HepG2 (cell line): ENCODE results near the gene TTLL1. TPM values are rescaled to one million over a fixed set of nuclear protein-coding genes. Genes with fewer than 3 reads are reported as not detected.

Source experiments
- AGO2 ChIP-seq: fragments of 200-400 bp; formaldehyde crosslinking; optimal IDR thresholded peaks from 2 replicates; pipeline ENCODE3; 2017; ENCODE audit warnings: mild to moderate bottlenecking, low read depth, low read length, moderate library complexity
- BRD4 ChIP-seq: sonication (generic); formaldehyde crosslinking; IDR thresholded peaks from 2 replicates; pipeline ENCODE4 v1.4.0; 2020; ENCODE audit warnings: missing genetic modification reagents
- E2F2 ChIP-seq: sonication (generic); formaldehyde crosslinking; IDR thresholded peaks from 2 replicates; pipeline ENCODE4 v1.4.0; 2020; ENCODE audit warnings: missing genetic modification reagents, borderline replicate concordance
- ELF1 ChIP-seq: sonication (generic); formaldehyde crosslinking; IDR thresholded peaks from 2 replicates; pipeline ENCODE4 v1.4.0; 2020; ENCODE audit warnings: missing genetic modification reagents
- HDAC1 ChIP-seq: sonication (generic); formaldehyde crosslinking; IDR thresholded peaks from 2 replicates; pipeline ENCODE4 v1.5.1; 2020; ENCODE audit warnings: mild to moderate bottlenecking, missing genetic modification reagents
- HDAC2 ChIP-seq: sonication (generic); formaldehyde crosslinking; IDR thresholded peaks from 2 replicates; pipeline ENCODE4 v1.4.0; 2020; ENCODE audit warnings: missing genetic modification reagents
- HHEX ChIP-seq: IDR thresholded peaks from 2 replicates; pipeline ENCODE4 v1.6.1; 2016; ENCODE audit warnings: control low read depth
- ISL2 ChIP-seq: sonication (generic); formaldehyde crosslinking; IDR thresholded peaks from 2 replicates; pipeline ENCODE4 v1.5.0; 2020; ENCODE audit warnings: missing genetic modification reagents
- ISX ChIP-seq: sonication (generic); formaldehyde crosslinking; conservative IDR thresholded peaks from 2 replicates; pipeline ENCODE4 v1.5.0; 2020; ENCODE audit warnings: missing genetic modification reagents
- KMT2A ChIP-seq: sonication (generic); formaldehyde crosslinking; IDR thresholded peaks from 2 replicates; pipeline ENCODE4 v1.4.0; 2020; ENCODE audit warnings: missing genetic modification reagents
- MAF1 ChIP-seq: sonication (generic); formaldehyde crosslinking; IDR thresholded peaks from 2 replicates; pipeline ENCODE4 v1.5.0; 2020; ENCODE audit warnings: missing genetic modification reagents, borderline replicate concordance
- PHF21A ChIP-seq: sonication (generic); formaldehyde crosslinking; IDR thresholded peaks from 2 replicates; pipeline ENCODE4 v1.5.0; 2020; ENCODE audit warnings: mild to moderate bottlenecking, missing genetic modification reagents
- PHF8 ChIP-seq: sonication (generic); formaldehyde crosslinking; IDR thresholded peaks from 2 replicates; pipeline ENCODE4 v1.5.0; 2020; ENCODE audit warnings: missing genetic modification reagents
- POGK ChIP-seq: sonication (generic); formaldehyde crosslinking; conservative IDR thresholded peaks from 2 replicates; pipeline ENCODE4 v1.8.0; 2022; ENCODE audit warnings: mild to moderate bottlenecking, moderate library complexity, missing genetic modification reagents
- RFX5 ChIP-seq: IDR thresholded peaks from 2 replicates; pipeline ENCODE4 v1.6.1; 2011; ENCODE audit warnings: low read depth, low read length, improper control_type of control experiment
- SRSF9 ChIP-seq: fragments of 200-400 bp; formaldehyde crosslinking; IDR thresholded peaks from 2 replicates; pipeline ENCODE4 v1.6.1; 2018; ENCODE audit warnings: borderline replicate concordance, mild to moderate bottlenecking, low read depth, low read length; ENCODE audit not compliant: insufficient read depth, poor library complexity, severe bottlenecking
- TEAD3 ChIP-seq: optimal IDR thresholded peaks from 2 replicates; pipeline ENCODE3; 2016; ENCODE audit warnings: borderline replicate concordance
- TFDP1 ChIP-seq: IDR thresholded peaks from 2 replicates; pipeline ENCODE4 v1.6.1; 2016; ENCODE audit warnings: missing compliant biosample characterization, missing genetic modification reagents, borderline replicate concordance
- ZFP90 ChIP-seq: sonication (generic); formaldehyde crosslinking; IDR thresholded peaks from 2 replicates; pipeline ENCODE4 v1.8.0; 2022; ENCODE audit warnings: missing genetic modification reagents, mild to moderate bottlenecking, inconsistent platforms, borderline replicate concordance
- ZUFSP ChIP-seq: sonication (generic); formaldehyde crosslinking; IDR thresholded peaks from 2 replicates; pipeline ENCODE4 v1.9.0; 2021; ENCODE audit warnings: missing genetic modification reagents, mild to moderate bottlenecking, borderline replicate concordance
- polyA plus RNA-seq, 8 experiments: library from polyadenylated mRNA; depleted of rRNA in 3 of 8; stranded (reverse) in 7 of 8; unstranded in 1 of 8; fragments of >200 nt; fragmentation: Illumina TruSeq in 4 of 8; extraction: Trizol in 4 of 8; gene quantifications; 2 replicates each; pipeline versions ENCODE4 v1.2.1 to v1.2.3, GENCODE V29; 2011 to 2016; ENCODE audit warnings: low read depth in 4 of 8, missing spikeins in 1 of 8, mixed read lengths in 1 of 8; ENCODE audit not compliant: insufficient read depth in 1 of 8
- total RNA-seq, 5 experiments: library from RNA; depleted of rRNA; stranded (reverse); fragments of >200 nt; fragmentation: Illumina TruSeq; extraction: Trizol; gene quantifications; 2 replicates each; pipeline ENCODE4 v1.2.3, GENCODE V29; 2016; ENCODE audit warnings: low read depth in 1 of 5
- TF ChIP-seq, protein P1 (sequence below): sonication (generic); formaldehyde crosslinking; IDR thresholded peaks from 2 replicates; pipeline ENCODE4 v1.8.0; 2022; ENCODE audit warnings: missing genetic modification reagents, mild to moderate bottlenecking, inconsistent platforms, borderline replicate concordance

Gene TTLL1
- total and polyA plus RNA-seq, 2 of the 13 experiments (the other 11 are each of a cell fraction or from before 2014, with no cell fraction given): 1.6 to 5.3 TPM

- TF ChIP-seq, protein P1, sequence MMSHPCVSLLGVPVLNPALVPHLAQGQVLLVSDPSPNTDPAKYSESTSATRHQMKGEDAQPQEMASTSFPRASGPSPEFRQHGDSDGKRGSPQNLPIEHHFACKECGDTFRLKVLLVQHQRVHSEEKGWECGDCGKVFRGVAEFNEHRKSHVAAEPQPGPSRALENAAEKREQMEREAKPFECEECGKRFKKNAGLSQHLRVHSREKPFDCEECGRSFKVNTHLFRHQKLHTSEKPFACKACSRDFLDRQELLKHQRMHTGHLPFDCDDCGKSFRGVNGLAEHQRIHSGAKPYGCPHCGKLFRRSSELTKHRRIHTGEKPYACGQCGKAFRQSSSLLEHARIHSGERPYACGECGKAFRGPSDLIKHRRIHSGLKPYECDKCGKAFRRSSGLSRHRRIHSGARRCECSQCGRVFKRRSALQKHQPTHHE (CRISPR knock-in tag): peak; percentile 88; the same call in 1 of the 2 replicates
- TF ChIP-seq HDAC1 (CRISPR knock-in tag) (peak; percentile 54), RFX5 (peak; percentile 36; the same call in 1 of the 2 replicates), PHF21A (peak; percentile 35; the same call in 1 of the 2 replicates), KMT2A (CRISPR knock-in tag) (peak; percentile 65; the same call in 1 of the 2 replicates), TEAD3 (CRISPR knock-in tag) (peak; percentile 85), AGO2 (no peak), POGK (CRISPR knock-in tag) (no peak; the same call in 1 of the 2 replicates), PHF8 (CRISPR knock-in tag) (peak; percentile 77), ZUFSP (CRISPR knock-in tag) (no peak), BRD4 (no peak; the same call in 1 of the 2 replicates), HDAC2 (CRISPR knock-in tag) (no peak; the same call in 1 of the 2 replicates), ELF1 (CRISPR knock-in tag) (peak; percentile 59), TFDP1 (CRISPR knock-in tag) (peak; percentile 62; the same call in 1 of the 2 replicates), ISX (peak; percentile 76; the same call in 1 of the 2 replicates), E2F2 (CRISPR knock-in tag) (peak; percentile 67; the same call in 1 of the 2 replicates), HHEX (CRISPR knock-in tag) (no peak), ISL2 (CRISPR knock-in tag) (0 out of 2 replicates have a peak, but pooled peaks have one; percentile 51), SRSF9 (no peak), ZFP90 (peak; percentile 94), MAF1 (CRISPR knock-in tag) (0 out of 2 replicates have a peak, but pooled peaks have one; percentile 77)
Observed at GRCh38 chr22:43014869-43015676, 74.1 kb downstream of the TTLL1 start, which contains the start of gene PACSIN2 (continued).
